ENCODE data around the gene TMEM116.

DNA sequence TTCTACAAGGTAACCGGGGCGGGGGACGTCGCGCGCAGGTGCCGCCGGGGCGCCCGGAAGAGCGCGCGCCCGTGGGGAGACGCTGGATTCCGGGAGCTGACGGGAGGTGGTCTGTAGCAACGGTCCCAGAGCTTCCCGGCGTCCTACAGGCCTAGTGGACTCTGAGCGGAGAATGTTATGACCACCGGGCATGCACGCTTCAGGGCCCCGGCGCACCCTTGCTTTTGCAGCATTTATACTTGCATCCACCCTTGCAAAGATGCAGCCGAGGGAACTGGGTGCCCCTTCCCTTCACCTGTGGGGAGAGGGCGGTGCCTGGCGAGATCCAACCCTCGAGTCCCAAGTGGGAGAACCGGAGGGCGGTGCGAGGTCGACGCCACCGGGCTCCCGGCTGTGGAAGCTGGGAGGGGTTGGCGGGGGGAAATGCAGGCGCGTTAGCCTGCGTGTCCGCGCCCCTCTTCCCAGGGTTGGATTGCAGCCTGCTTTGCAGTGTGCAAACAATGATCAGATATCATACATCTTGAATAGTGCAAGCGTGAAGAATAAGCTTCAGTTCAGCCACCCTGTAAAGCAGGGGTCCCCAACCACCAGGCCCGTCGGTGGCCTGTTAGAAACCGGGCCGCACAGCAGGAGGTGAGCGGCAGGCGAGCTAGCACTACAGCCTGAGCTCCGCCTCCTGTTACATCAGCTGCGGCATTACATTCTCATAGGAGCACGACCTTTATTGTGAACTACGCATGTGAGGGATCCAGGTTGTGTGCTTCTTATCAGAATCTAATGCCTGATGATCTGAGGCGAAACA, 837 bp upstream of the TMEM116 start:
- TF ChIP-seq, protein P1, sequence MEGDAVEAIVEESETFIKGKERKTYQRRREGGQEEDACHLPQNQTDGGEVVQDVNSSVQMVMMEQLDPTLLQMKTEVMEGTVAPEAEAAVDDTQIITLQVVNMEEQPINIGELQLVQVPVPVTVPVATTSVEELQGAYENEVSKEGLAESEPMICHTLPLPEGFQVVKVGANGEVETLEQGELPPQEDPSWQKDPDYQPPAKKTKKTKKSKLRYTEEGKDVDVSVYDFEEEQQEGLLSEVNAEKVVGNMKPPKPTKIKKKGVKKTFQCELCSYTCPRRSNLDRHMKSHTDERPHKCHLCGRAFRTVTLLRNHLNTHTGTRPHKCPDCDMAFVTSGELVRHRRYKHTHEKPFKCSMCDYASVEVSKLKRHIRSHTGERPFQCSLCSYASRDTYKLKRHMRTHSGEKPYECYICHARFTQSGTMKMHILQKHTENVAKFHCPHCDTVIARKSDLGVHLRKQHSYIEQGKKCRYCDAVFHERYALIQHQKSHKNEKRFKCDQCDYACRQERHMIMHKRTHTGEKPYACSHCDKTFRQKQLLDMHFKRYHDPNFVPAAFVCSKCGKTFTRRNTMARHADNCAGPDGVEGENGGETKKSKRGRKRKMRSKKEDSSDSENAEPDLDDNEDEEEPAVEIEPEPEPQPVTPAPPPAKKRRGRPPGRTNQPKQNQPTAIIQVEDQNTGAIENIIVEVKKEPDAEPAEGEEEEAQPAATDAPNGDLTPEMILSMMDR (conservative IDR thresholded peaks at IDR 0.05; ENCODE audit: low read depth, low read length) = no peak
- TF ChIP-seq EZH2phosphoT487 (IDR thresholded peaks at IDR 0.05; ENCODE audit: borderline replicate concordance, low read length) (no peak), EZH2 (IDR thresholded peaks at IDR 0.05; ENCODE audit: low read length, unreplicated experiment) (no peak)

Measured in PC-3 (cell line).